Endothelial cell of umbilical vein (primary cell): ENCODE results near the gene TULP4. TPM values are rescaled to one million over a fixed set of nuclear protein-coding genes. Genes with fewer than 3 reads are reported as not detected.

ENCODE experiments used
- BruUV-seq: library from RNA; stranded (reverse); fragments of 400-500 nt; replicated peaks from 2 replicates; lab custom pipeline; 2021; lab: Mats Ljungman, UMichigan
- CTCF ChIA-PET: fragments of 300-600, 350-600 bp; sonication (Branson Sonifier 250); formaldehyde crosslinking; loops from one replicate; lab custom pipeline; 2021; ENCODE audit warnings: antibody characterized with exemption, inconsistent platforms; lab: Charles Lee
- POLR2A ChIA-PET: fragments of 300-600, 350-600 bp; sonication (Branson Sonifier 250); formaldehyde crosslinking; loops from one replicate; lab custom pipeline; 2021; ENCODE audit warnings: antibody characterized with exemption, inconsistent platforms; lab: Charles Lee
- DNase-seq: peaks from one replicate; pipeline ENCODE4 v3.0.0-alpha.2; 2011; ENCODE audit warnings: low read depth, low spot score
- FAIRE-seq: peaks from 2 replicates; lab custom pipeline; 2011; peaks lifted over from hg19 to GRCh38; lab: Jason Lieb, UNC
- H2AFZ ChIP-seq: 2 replicates; pipeline ENCODE4 v1.6.0; 2012; ENCODE audit warnings: low read depth, low read length, control low read depth, inconsistent platforms
- H3K27ac ChIP-seq: 2 replicates; pipeline ENCODE4 v1.5.1; 2011; ENCODE audit warnings: low read depth, mild to moderate bottlenecking, control low read depth, low read length, moderate library complexity; ENCODE audit not compliant: insufficient read depth
- H3K27me3 ChIP-seq, 2 experiments: 2 replicates each; pipeline versions ENCODE4 v1.6.0 to v1.6.1; 2011; ENCODE audit warnings: low read length in 2 of 2, mixed read lengths in 1 of 2; ENCODE audit not compliant: control insufficient read depth in 2 of 2, insufficient read depth in 2 of 2
- H3K36me3 ChIP-seq, 2 experiments: 2 replicates in 1 of 2; 3 replicates in 1 of 2; pipeline ENCODE4 v1.5.1; 2011; ENCODE audit warnings: low read length in 2 of 2, mild to moderate bottlenecking in 1 of 2, moderate library complexity in 1 of 2; ENCODE audit not compliant: control insufficient read depth in 2 of 2, insufficient read depth in 2 of 2; ENCODE audit errors: extremely low read depth in 1 of 2
- H3K4me1 ChIP-seq: 3 replicates; pipeline ENCODE4 v1.5.1; 2011; ENCODE audit warnings: mild to moderate bottlenecking, low read length; ENCODE audit not compliant: control insufficient read depth, insufficient read depth; ENCODE audit errors: extremely low read depth
- H3K4me2 ChIP-seq: 2 replicates; pipeline ENCODE4 v1.6.1; 2011; ENCODE audit warnings: low read length, control low read depth, mixed read lengths; ENCODE audit not compliant: insufficient read depth
- H3K4me3 ChIP-seq, 3 experiments: fragments of 200-600 bp in 1 of 3; sonication (generic), shearing (Covaris generic) in 1 of 3; replicated peaks in 1 of 3; 2 replicates each; pipeline ENCODE4 v1.5.1; 2011 to 2016; ENCODE audit warnings: control low read depth in 3 of 3, low read length in 3 of 3, mild to moderate bottlenecking in 2 of 3, inconsistent platforms in 1 of 3, low read depth in 1 of 3, moderate library complexity in 1 of 3; ENCODE audit not compliant: insufficient read depth in 1 of 3
- H3K79me2 ChIP-seq: 2 replicates; pipeline ENCODE4 v1.6.0; 2012; ENCODE audit warnings: low read length, inconsistent platforms; ENCODE audit not compliant: control insufficient read depth, insufficient read depth
- H3K9ac ChIP-seq: replicated peaks from 2 replicates; pipeline ENCODE3; 2011; ENCODE audit warnings: low read length, control low read depth; ENCODE audit not compliant: insufficient read depth; ENCODE audit errors: extremely low read depth
- H3K9me1 ChIP-seq: replicated peaks from 3 replicates; pipeline ENCODE4 v1.6.0; 2011; ENCODE audit warnings: mild to moderate bottlenecking, low read length; ENCODE audit not compliant: control insufficient read depth, insufficient read depth; ENCODE audit errors: extremely low read depth
- H3K9me3 ChIP-seq: replicated peaks from 2 replicates; pipeline ENCODE4 v1.5.1; 2012; ENCODE audit warnings: low read length, inconsistent platforms; ENCODE audit not compliant: control insufficient read depth, insufficient read depth
- H4K20me1 ChIP-seq: replicated peaks from 2 replicates; pipeline ENCODE3; 2011; ENCODE audit warnings: mild to moderate bottlenecking, low read length; ENCODE audit not compliant: control insufficient read depth, insufficient read depth; ENCODE audit errors: extremely low read depth
- EZH2 ChIP-seq: IDR thresholded peaks from 2 replicates; pipeline ENCODE4 v1.6.1; 2012; ENCODE audit warnings: borderline replicate concordance, low read depth, mild to moderate bottlenecking, moderate library complexity, low read length, inconsistent platforms; ENCODE audit not compliant: severe bottlenecking
- FOS ChIP-seq: IDR thresholded peaks from 2 replicates; pipeline ENCODE4 v1.6.1; 2011; ENCODE audit warnings: mild to moderate bottlenecking, low read length, moderate library complexity, borderline replicate concordance; ENCODE audit not compliant: insufficient read depth
- GATA2 ChIP-seq: IDR thresholded peaks from 2 replicates; pipeline ENCODE4 v1.7.0; 2011; ENCODE audit warnings: low read depth, mild to moderate bottlenecking, moderate library complexity, mixed read lengths, low read length; ENCODE audit not compliant: insufficient read length, insufficient read depth
- JUN ChIP-seq: IDR thresholded peaks from 2 replicates; pipeline ENCODE4 v1.6.1; 2011; ENCODE audit warnings: borderline replicate concordance, low read depth; ENCODE audit not compliant: insufficient read length, insufficient read depth
- MAX ChIP-seq: IDR thresholded peaks from 2 replicates; pipeline ENCODE4 v1.6.1; 2011; ENCODE audit not compliant: insufficient read depth, insufficient read length
- MYC ChIP-seq: IDR thresholded peaks from one replicate; pipeline ENCODE4 v1.6.1; 2011; ENCODE audit warnings: mild to moderate bottlenecking, low read depth, low read length
- POLR2A ChIP-seq: IDR thresholded peaks from 2 replicates; pipeline ENCODE4 v1.6.1; 2012; ENCODE audit warnings: low read depth, mild to moderate bottlenecking, control low read depth, low read length
- POLR2AphosphoS5 ChIP-seq: IDR thresholded peaks from 2 replicates; pipeline ENCODE4 v1.6.1; 2012; ENCODE audit warnings: low read depth, mild to moderate bottlenecking, control low read depth, low read length, moderate library complexity; ENCODE audit not compliant: insufficient read depth
- dilution Hi-C: fragments of 300-500 bp; cut with MboI; formaldehyde crosslinking; loops from one replicate; pipeline ENCODE4 v1.15.0; 2019; ENCODE audit warnings: low sequenced_read_pairs; ENCODE audit not compliant: extremely low pct_ligation_motif_present
- intact Hi-C: fragments of 100-400 bp; cut with micrococcal nuclease; formaldehyde crosslinking; loops from one replicate; pipeline ENCODE4 v1.10.0; 2022
- polyA plus RNA-seq, 4 experiments: library from polyadenylated mRNA; depleted of rRNA in 3 of 4; stranded (reverse) in 3 of 4; unstranded in 1 of 4; fragments of >200 nt; gene quantifications; 2 replicates each; pipeline versions ENCODE4 v1.2.1 to v1.2.3, GENCODE V29; 2011 to 2012; ENCODE audit warnings: missing spikeins in 1 of 4
- total RNA-seq: library from RNA; stranded (reverse); gene quantifications from 2 replicates; pipeline ENCODE4 v1.2.3, GENCODE V29; 2021
- TF ChIP-seq, protein P1 (sequence below), 2 donors: IDR thresholded peaks; 1 replicate in 1 of 2; 2 replicates in 1 of 2; pipeline ENCODE4 v1.5.1; 2011; ENCODE audit warnings: low read length in 2 of 2, mild to moderate bottlenecking in 2 of 2, moderate library complexity in 2 of 2, control low read depth in 1 of 2, inconsistent platforms in 1 of 2, low read depth in 1 of 2; ENCODE audit not compliant: insufficient read depth in 1 of 2; ENCODE audit errors: extremely low read depth in 1 of 2

The TULP4 gene
- total and polyA plus RNA-seq, 2 donors (not counting 3 experiments of a cell fraction or from before 2014, with no cell fraction given) = 10.8 to 55.1 TPM

DNA sequence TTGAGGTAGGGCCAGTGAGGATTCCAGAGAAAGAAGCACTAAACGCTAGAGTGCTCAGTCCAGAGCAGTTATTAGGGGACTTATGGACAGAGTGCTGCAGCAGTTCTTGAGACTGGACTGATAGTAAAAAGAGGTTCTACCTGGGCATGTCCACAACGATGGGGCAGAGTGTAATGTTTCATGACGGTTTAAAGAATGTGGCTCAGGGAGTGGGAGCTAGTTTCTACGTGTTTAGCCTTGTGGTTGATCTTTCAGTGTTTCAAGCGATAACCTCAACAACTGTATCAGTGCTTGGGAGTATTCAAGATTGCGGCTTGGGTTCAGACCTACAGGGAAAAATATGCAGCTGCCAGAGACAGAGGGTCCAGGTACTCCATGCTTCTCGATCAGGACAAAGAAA is 67.1 kb downstream of the TULP4 start:
- dilution Hi-C loops = no loop called here
- Histone ChIP-seq H3K27ac (no peak overlapping the region), H3K4me3 (no peak overlapping the region), H3K9ac (no peak overlapping the region), H3K9me1 (peaks cover 4% of the 10 kb centered on the region), H4K20me1 (peaks cover 2% of the 10 kb centered on the region), H3K4me1 (no peaks in the 10 kb centered on the region), H3K4me2 (no peak overlapping the region), H2AFZ (no peak overlapping the region), H3K36me3 (no peaks in the 10 kb centered on the region), H3K9me3 (no peaks in the 10 kb centered on the region), H3K79me2 (peaks cover 6% of the 10 kb centered on the region), H3K27me3 (no peaks in the 10 kb centered on the region)
- DNase-seq = no peak
- intact Hi-C loops = no loop called here
- no peak for FAIRE-seq
- no TSS peak for BruUV-seq
- ChIA-PET CTCF (no interaction called here), POLR2A (no interaction called here)
- TF ChIP-seq POLR2AphosphoS5 = no peak
- no peak for TF ChIP-seq FOS
- TF ChIP-seq, protein P1, sequence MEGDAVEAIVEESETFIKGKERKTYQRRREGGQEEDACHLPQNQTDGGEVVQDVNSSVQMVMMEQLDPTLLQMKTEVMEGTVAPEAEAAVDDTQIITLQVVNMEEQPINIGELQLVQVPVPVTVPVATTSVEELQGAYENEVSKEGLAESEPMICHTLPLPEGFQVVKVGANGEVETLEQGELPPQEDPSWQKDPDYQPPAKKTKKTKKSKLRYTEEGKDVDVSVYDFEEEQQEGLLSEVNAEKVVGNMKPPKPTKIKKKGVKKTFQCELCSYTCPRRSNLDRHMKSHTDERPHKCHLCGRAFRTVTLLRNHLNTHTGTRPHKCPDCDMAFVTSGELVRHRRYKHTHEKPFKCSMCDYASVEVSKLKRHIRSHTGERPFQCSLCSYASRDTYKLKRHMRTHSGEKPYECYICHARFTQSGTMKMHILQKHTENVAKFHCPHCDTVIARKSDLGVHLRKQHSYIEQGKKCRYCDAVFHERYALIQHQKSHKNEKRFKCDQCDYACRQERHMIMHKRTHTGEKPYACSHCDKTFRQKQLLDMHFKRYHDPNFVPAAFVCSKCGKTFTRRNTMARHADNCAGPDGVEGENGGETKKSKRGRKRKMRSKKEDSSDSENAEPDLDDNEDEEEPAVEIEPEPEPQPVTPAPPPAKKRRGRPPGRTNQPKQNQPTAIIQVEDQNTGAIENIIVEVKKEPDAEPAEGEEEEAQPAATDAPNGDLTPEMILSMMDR (IDR thresholded peaks at IDR 0.05; ENCODE audit: extremely low read depth in 1 of 2, insufficient read depth in 1 of 2, low read depth in 1 of 2, low read length in 2 of 2) = no peak
- no peak for TF ChIP-seq POLR2A
- no peak for TF ChIP-seq EZH2
- TF ChIP-seq GATA2 = no peak
- no peak for TF ChIP-seq MYC
- no peak for TF ChIP-seq JUN
- TF ChIP-seq MAX = no peak
